ENCODE data around the gene INKA1.
A peak's percentile ranks its signal among the peaks of the same experiment; 100 is the strongest.
"Not testable (repeated sequence)": the region's sequence is repeated elsewhere in the genome, so short reads cannot be mapped to it uniquely, and the experiment has no call there.

The INKA1 gene

DNA sequence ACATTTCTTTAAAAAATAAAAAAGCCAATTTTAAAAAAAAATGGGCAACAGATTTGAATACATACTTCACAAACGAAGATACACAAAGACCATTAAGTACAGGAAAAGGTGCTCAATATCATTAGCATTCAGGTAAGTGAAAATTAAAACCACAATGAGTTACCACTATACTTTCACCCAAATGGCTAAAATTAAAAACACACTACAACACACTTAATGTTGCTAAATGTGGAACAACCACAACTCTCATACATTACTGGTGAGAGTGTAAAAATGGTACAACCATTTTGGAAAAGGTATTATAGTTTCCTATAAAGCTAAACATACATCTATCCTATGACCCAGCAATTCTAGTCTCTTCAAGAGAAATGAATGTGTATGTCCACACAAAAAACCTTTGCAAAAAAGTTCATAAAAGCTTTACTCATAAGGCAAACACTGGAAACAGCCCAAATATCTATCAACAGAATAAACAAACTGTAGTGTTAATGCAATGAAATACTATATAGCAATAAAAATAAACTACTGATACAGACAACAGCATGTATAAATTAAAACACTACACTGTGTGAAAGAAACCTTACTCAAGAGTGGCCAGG is 31.6 kb upstream of the INKA1 start:
- peak overlapping the region; percentile 14 for H3K4me2 ChIP-seq (ENCODE audit: low read depth, low read length, poor library complexity, severe bottlenecking)
- no peak for TF ChIP-seq EZH2phosphoT487 (conservative IDR thresholded peaks at IDR 0.05; ENCODE audit: low read length)
- TF ChIP-seq, protein P1, sequence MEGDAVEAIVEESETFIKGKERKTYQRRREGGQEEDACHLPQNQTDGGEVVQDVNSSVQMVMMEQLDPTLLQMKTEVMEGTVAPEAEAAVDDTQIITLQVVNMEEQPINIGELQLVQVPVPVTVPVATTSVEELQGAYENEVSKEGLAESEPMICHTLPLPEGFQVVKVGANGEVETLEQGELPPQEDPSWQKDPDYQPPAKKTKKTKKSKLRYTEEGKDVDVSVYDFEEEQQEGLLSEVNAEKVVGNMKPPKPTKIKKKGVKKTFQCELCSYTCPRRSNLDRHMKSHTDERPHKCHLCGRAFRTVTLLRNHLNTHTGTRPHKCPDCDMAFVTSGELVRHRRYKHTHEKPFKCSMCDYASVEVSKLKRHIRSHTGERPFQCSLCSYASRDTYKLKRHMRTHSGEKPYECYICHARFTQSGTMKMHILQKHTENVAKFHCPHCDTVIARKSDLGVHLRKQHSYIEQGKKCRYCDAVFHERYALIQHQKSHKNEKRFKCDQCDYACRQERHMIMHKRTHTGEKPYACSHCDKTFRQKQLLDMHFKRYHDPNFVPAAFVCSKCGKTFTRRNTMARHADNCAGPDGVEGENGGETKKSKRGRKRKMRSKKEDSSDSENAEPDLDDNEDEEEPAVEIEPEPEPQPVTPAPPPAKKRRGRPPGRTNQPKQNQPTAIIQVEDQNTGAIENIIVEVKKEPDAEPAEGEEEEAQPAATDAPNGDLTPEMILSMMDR (IDR thresholded peaks at IDR 0.05; ENCODE audit: insufficient read depth, low read length, poor library complexity, severe bottlenecking), result no peak
- no peaks in the 10 kb centered on the region for H3K9me2 ChIP-seq (replicated peaks; ENCODE audit: insufficient read depth, low read length)
- H2AFZ ChIP-seq (ENCODE audit: low read depth, low read length, severe bottlenecking), result no peak overlapping the region
- H3F3A ChIP-seq (ENCODE audit: insufficient read depth), result 0 out of 2 replicates have a peak, but pooled peaks cover 3% of the 10 kb centered on the region
- H3K79me2 ChIP-seq (ENCODE audit: insufficient read depth, low read length), result peaks cover 73% of the 10 kb centered on the region
- H3K27me3 ChIP-seq (ENCODE audit: low read length), result no peaks in the 10 kb centered on the region
- H3K27ac ChIP-seq (ENCODE audit: low read depth, low read length), result no peak overlapping the region
- no peak overlapping the region for H3K9ac ChIP-seq (ENCODE audit: low read length)
- H3K4me3 ChIP-seq (ENCODE audit: insufficient read depth, low read length, poor library complexity, severe bottlenecking), result no peak overlapping the region
- no peaks in the 10 kb centered on the region for H3K36me3 ChIP-seq (ENCODE audit: low read length)
- peaks cover 6% of the 10 kb centered on the region; the same call in 1 of the 2 replicates for H4K20me1 ChIP-seq (ENCODE audit: low read depth, low read length)
- no peaks in the 10 kb centered on the region for H3K9me3 ChIP-seq (ENCODE audit: insufficient read depth, low read length)

DNA sequence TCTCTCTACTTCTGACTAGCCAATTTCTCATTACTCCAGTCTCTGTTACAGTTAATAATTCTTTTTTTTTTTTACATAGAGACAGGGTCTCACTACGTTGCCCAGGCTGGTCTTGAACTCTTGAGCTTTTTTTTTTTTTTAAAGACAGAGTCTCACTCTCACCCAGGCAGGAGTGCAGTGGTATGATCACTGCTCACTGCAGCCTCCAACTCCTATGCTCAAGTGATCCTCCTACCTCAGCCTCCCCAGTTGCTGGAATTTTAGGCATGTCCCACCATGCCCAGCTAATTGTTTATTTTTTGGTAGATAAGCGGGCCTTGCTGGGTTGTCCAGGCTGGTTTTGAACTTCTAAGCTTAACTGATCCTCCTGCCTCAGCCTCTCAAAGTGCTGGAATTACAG is 30.4 kb upstream of the INKA1 start:
- H4K20me1 ChIP-seq (ENCODE audit: low read depth, low read length), result peaks cover 6% of the 10 kb centered on the region; the same call in 1 of the 2 replicates

DNA sequence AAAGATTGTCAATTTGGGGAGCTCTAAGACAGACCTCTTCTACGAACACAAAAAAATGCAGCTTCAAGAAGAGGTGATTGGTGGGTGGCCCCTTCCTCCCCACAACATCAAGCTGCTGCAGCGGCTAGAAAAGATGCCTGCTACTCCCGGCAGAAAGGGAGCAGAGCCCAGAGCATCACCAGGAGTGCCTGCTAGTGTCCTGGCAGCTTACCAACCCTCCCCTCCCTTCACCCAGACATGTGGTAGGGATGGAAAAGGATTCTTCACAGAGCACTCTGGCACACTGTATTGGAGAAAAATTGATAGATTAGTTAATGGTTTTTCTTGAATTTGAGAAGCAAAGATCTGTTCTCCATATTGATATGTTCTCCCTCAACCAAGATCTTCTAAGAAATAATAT is 27.5 kb upstream of the INKA1 start:
- no peak overlapping the region for H3K27ac ChIP-seq (ENCODE audit: low read depth, low read length)
- H4K20me1 ChIP-seq (ENCODE audit: low read depth, low read length), result peaks cover 6% of the 10 kb centered on the region; the same call in 1 of the 2 replicates
- no peaks in the 10 kb centered on the region for H3K9me2 ChIP-seq (replicated peaks; ENCODE audit: insufficient read depth, low read length)
- H3K9ac ChIP-seq (ENCODE audit: low read length), result no peak overlapping the region
- no peak overlapping the region for H3K4me2 ChIP-seq (ENCODE audit: low read depth, low read length, poor library complexity, severe bottlenecking)
- H3K27me3 ChIP-seq (ENCODE audit: low read length), result no peaks in the 10 kb centered on the region
- H3F3A ChIP-seq (ENCODE audit: insufficient read depth), result 0 out of 2 replicates have a peak, but pooled peaks cover 3% of the 10 kb centered on the region
- no peaks in the 10 kb centered on the region for H3K36me3 ChIP-seq (ENCODE audit: low read length)
- H3K79me2 ChIP-seq (ENCODE audit: insufficient read depth, low read length), result peaks cover 50% of the 10 kb centered on the region
- H3K9me3 ChIP-seq (ENCODE audit: insufficient read depth, low read length), result no peaks in the 10 kb centered on the region
- H2AFZ ChIP-seq (ENCODE audit: low read depth, low read length, severe bottlenecking), result no peak overlapping the region
- H3K4me3 ChIP-seq (ENCODE audit: insufficient read depth, low read length, poor library complexity, severe bottlenecking), result no peak overlapping the region
- TF ChIP-seq, protein P1 (IDR thresholded peaks at IDR 0.05; ENCODE audit: insufficient read depth, low read length, poor library complexity, severe bottlenecking), result no peak
- no peak for TF ChIP-seq EZH2phosphoT487 (conservative IDR thresholded peaks at IDR 0.05; ENCODE audit: low read length)

More for the DNA sequence above, 30.4 kb upstream of the INKA1 start:
- H3K79me2 ChIP-seq (ENCODE audit: insufficient read depth, low read length), result peaks cover 65% of the 10 kb centered on the region
- no peaks in the 10 kb centered on the region for H3K36me3 ChIP-seq (ENCODE audit: low read length)
- no peak overlapping the region for H2AFZ ChIP-seq (ENCODE audit: low read depth, low read length, severe bottlenecking)
- H3K9me3 ChIP-seq (ENCODE audit: insufficient read depth, low read length), result no peaks in the 10 kb centered on the region
- 0 out of 2 replicates have a peak, but pooled peaks cover 3% of the 10 kb centered on the region for H3F3A ChIP-seq (ENCODE audit: insufficient read depth)
- H3K4me2 ChIP-seq (ENCODE audit: low read depth, low read length, poor library complexity, severe bottlenecking), result no peak overlapping the region
- no peak overlapping the region for H3K27ac ChIP-seq (ENCODE audit: low read depth, low read length)
- no peaks in the 10 kb centered on the region for H3K27me3 ChIP-seq (ENCODE audit: low read length)
- TF ChIP-seq, protein P1 (IDR thresholded peaks at IDR 0.05; ENCODE audit: insufficient read depth, low read length, poor library complexity, severe bottlenecking), result no peak
- no peak for TF ChIP-seq EZH2phosphoT487 (conservative IDR thresholded peaks at IDR 0.05; ENCODE audit: low read length)
- H3K4me3 ChIP-seq (ENCODE audit: insufficient read depth, low read length, poor library complexity, severe bottlenecking), result no peak overlapping the region
- H3K9ac ChIP-seq (ENCODE audit: low read length), result no peak overlapping the region
- no peaks in the 10 kb centered on the region for H3K9me2 ChIP-seq (replicated peaks; ENCODE audit: insufficient read depth, low read length)

DNA sequence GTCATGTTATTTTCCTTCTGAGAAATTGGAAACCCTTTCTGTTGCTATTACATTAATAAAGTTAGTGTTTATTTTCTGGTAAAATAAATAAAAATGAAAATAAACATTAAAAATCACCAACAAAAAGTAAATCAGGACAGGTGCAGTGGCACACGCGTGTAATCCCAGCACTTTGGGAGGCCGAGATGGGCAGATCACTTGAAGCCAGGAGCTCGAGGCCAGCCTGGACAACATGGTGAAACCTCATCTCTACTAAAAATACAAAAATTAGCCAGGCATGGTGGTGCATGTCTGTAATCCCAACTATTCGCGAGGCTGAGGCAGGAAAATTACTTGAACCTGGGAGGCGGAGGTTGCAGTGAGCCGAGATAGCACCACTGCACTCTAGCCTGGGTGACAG is 27.0 kb upstream of the INKA1 start:
- not testable (repeated sequence) for H3K9me3 ChIP-seq (ENCODE audit: insufficient read depth, low read length); H3K9me2 ChIP-seq (replicated peaks; ENCODE audit: insufficient read depth, low read length); H3K9ac ChIP-seq (ENCODE audit: low read length); H4K20me1 ChIP-seq (ENCODE audit: low read depth, low read length); H3K4me2 ChIP-seq (ENCODE audit: low read depth, low read length, poor library complexity, severe bottlenecking); H2AFZ ChIP-seq (ENCODE audit: low read depth, low read length, severe bottlenecking); H3K27ac ChIP-seq (ENCODE audit: low read depth, low read length); H3K36me3 ChIP-seq (ENCODE audit: low read length); H3F3A ChIP-seq (ENCODE audit: insufficient read depth); H3K27me3 ChIP-seq (ENCODE audit: low read length); H3K4me3 ChIP-seq (ENCODE audit: insufficient read depth, low read length, poor library complexity, severe bottlenecking)
- peaks cover 48% of the 10 kb centered on the region for H3K79me2 ChIP-seq (ENCODE audit: insufficient read depth, low read length)
